Prostate gland (tissue), 2 donors: Measurements from ENCODE around the gene FBH1. TPM values are rescaled to one million over a fixed set of nuclear protein-coding genes. Genes with fewer than 3 reads are reported as not detected.

Experiments used
- DNase-seq: peaks from one replicate; pipeline ENCODE4 v3.0.0-alpha.2; 2019; ENCODE audit warnings: low spot score
- H3K27ac ChIP-seq, 2 donors: fragments of 200-600 bp; sonication (generic); 2 replicates each; pipeline ENCODE4 v1.5.1; 2017 to 2019
- H3K27me3 ChIP-seq: fragments of 200-600 bp; sonication (generic); replicated peaks from 2 replicates; pipeline ENCODE4 v1.5.1; 2019; ENCODE audit not compliant: insufficient read depth
- H3K36me3 ChIP-seq, 2 donors: fragments of 200-600 bp; sonication (generic); 1 replicate in 1 of 2; 2 replicates in 1 of 2; pipeline versions ENCODE4 v1.5.1 to v1.8.1; 2017 to 2019
- H3K4me1 ChIP-seq: fragments of 200-600 bp; sonication (generic); replicated peaks from 2 replicates; pipeline ENCODE4 v1.5.1; 2019
- H3K4me3 ChIP-seq, 2 donors: fragments of 200-600 bp; sonication (generic); 2 replicates each; pipeline ENCODE4 v1.5.1; 2017 to 2019
- H3K9me3 ChIP-seq: fragments of 200-600 bp; sonication (generic); 2 replicates; pipeline ENCODE4 v1.5.1; 2017
- CTCF ChIP-seq, 4 experiments: fragments of 200-600 bp in 2 of 4; fragments of 450-650 bp in 2 of 4; sonication (generic) in 2 of 4; IDR thresholded peaks; 1 replicate in 3 of 4; 2 replicates in 1 of 4; pipeline ENCODE4 v1.5.1; 2016 to 2019; ENCODE audit warnings: antibody characterized with exemption in 4 of 4, mild to moderate bottlenecking in 2 of 4, moderate library complexity in 2 of 4
- POLR2A ChIP-seq: fragments of 450-650 bp; IDR thresholded peaks from one replicate; pipeline ENCODE4 v1.6.1; 2016; ENCODE audit warnings: antibody characterized with exemption, mild to moderate bottlenecking
- POLR2AphosphoS5 ChIP-seq: sonication (generic); formaldehyde crosslinking; IDR thresholded peaks from one replicate; pipeline ENCODE4 v1.6.1; 2017; ENCODE audit warnings: antibody characterized with exemption
- WGBS: methylation state at CpG from one replicate; pipeline ENCODE4 v1.1.5; 2018; 5-methylcytosine and 5-hydroxymethylcytosine counted together
- intact Hi-C: fragments of 100-400 bp; cut with DNase I; formaldehyde crosslinking; loops from one replicate; pipeline ENCODE4 v1.14.2; 2022
- total RNA-seq, 2 donors: library from RNA; depleted of rRNA; stranded (reverse); fragments of >200 nt; gene quantifications; one replicate each; pipeline ENCODE4 v1.1.0, GENCODE V29; 2016

FBH1 gene
- total RNA-seq, 2 donors from 2014 or later: 75.0 to 172 TPM

- Histone ChIP-seq H3K27me3 (no peaks in the 10 kb centered on the region), H3K9me3 (no peaks in the 10 kb centered on the region), H3K4me1 (no peaks in the 10 kb centered on the region), H3K27ac (no peak overlapping the region), H3K36me3 (peaks cover 0 to 5% of the 10 kb centered on the region in 2 donors), H3K4me3 (no peak overlapping the region)
- WGBS: 76% methylated on average over 5 of the region's 5 CpGs
- TF ChIP-seq POLR2A (no peak), POLR2AphosphoS5 (no peak), CTCF (IDR thresholded peaks at IDR 0.05) (no peak)
- intact Hi-C loops: no loop called here
- no peak for DNase-seq
Measured at GRCh38 chr10:5896208-5897052, 6.4 kb downstream of the FBH1 start.

GRCh38 chr10:5897053-5897340, 7.0 kb downstream of the FBH1 start:
- DNase-seq: no peak
- intact Hi-C loops: no loop called here

GRCh38 chr10:5897504-5897903, 7.5 kb downstream of the FBH1 start:
- no peak for DNase-seq
- no peaks in the 10 kb centered on the region for H3K4me1 ChIP-seq
- H3K4me3 ChIP-seq: no peak overlapping the region
- H3K27ac ChIP-seq: peak overlapping the region in 1 of 2 donors; percentile 42
- H3K36me3 ChIP-seq: peaks cover 0 to 5% of the 10 kb centered on the region in 2 donors
- no peaks in the 10 kb centered on the region for H3K27me3 ChIP-seq
- intact Hi-C loops: no loop called here
- TF ChIP-seq CTCF (IDR thresholded peaks at IDR 0.05) (no peak), POLR2AphosphoS5 (peak; percentile 39)
- 41% methylated on average over 8 of the region's 8 CpGs for WGBS
- no peaks in the 10 kb centered on the region for H3K9me3 ChIP-seq

More at GRCh38 chr10:5897053-5897340, 7.0 kb downstream of the FBH1 start:
- H3K36me3 ChIP-seq: peaks cover 0 to 5% of the 10 kb centered on the region in 2 donors
- whole genome bisulfite sequencing: 53% methylated on average over 4 of the region's 4 CpGs
- H3K27ac ChIP-seq: peak overlapping the region in 1 of 2 donors; percentile 42
- H3K4me3 ChIP-seq: no peak overlapping the region
- H3K27me3 ChIP-seq: no peaks in the 10 kb centered on the region
- no peaks in the 10 kb centered on the region for H3K4me1 ChIP-seq
- no peaks in the 10 kb centered on the region for H3K9me3 ChIP-seq
- no peak for TF ChIP-seq POLR2AphosphoS5
- no peak for TF ChIP-seq CTCF (IDR thresholded peaks at IDR 0.05)
- TF ChIP-seq POLR2A: no peak

GRCh38 chr10:5898163-5898562, 8.1 kb downstream of the FBH1 start:
- DNase-seq: no peak
- Histone ChIP-seq H3K27ac (peak overlapping the region in 1 of 2 donors; percentile 42), H3K4me3 (no peak overlapping the region), H3K4me1 (no peaks in the 10 kb centered on the region), H3K27me3 (no peaks in the 10 kb centered on the region), H3K36me3 (peaks cover 0 to 5% of the 10 kb centered on the region in 2 donors), H3K9me3 (no peaks in the 10 kb centered on the region)
- TF ChIP-seq POLR2A (no peak), POLR2AphosphoS5 (no peak), CTCF (IDR thresholded peaks at IDR 0.05) (no peak)
- WGBS: 98% methylated on average over 7 of the region's 7 CpGs
- intact Hi-C loops: no loop called here

- no peaks in the 10 kb centered on the region for H3K27me3 ChIP-seq
- WGBS: 96% methylated on average over 13 of the region's 13 CpGs
- no peak overlapping the region for H3K4me3 ChIP-seq
- TF ChIP-seq POLR2AphosphoS5 (no peak), CTCF (IDR thresholded peaks at IDR 0.05) (no peak), POLR2A (no peak)
- peaks cover 0 to 5% of the 10 kb centered on the region in 2 donors for H3K36me3 ChIP-seq
- intact Hi-C loops: no loop called here
- no peak for DNase-seq
- no peak overlapping the region for H3K27ac ChIP-seq
- no peaks in the 10 kb centered on the region for H3K4me1 ChIP-seq
- H3K9me3 ChIP-seq: no peaks in the 10 kb centered on the region
Measured at GRCh38 chr10:5900247-5900646, 10.2 kb downstream of the FBH1 start.
